Stimulated activated CD4-positive, alpha-beta T cell treated with anti-CD3 and anti-CD28 coated beads, Interleukin-1b, Interleukin-23, amount 100 ng/mL, for 1 hour (primary cell): ENCODE data around the gene RANBP17.
"Not testable (repeated sequence)": the region's sequence is repeated elsewhere in the genome, so short reads cannot be mapped to it uniquely, and the experiment has no call there.

ENCODE experiments used
- DNase-seq, 2 donors: peaks; one replicate each; pipeline ENCODE4 v3.0.0-alpha.2; 2020; ENCODE audit warnings: low read depth in 2 of 2

The RANBP17 gene

DNA sequence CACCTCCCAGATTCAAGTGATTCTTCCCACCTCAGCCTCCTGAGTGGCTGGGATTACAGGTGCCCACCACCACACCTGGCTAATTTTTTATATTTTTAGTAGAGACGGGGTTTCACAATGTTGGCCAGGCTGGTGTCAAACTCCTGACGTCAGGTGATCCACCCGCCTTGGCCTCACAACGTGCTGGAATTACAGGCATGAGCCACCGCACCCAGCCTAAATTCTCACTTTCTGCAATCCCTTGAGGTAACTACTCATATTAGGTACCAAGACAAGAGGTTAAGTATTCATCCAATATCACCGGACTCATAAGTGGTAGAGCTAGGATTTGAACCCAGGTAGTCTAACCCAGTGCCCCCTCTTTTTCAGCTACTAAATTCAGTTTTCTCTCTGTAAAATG, 436.1 kb downstream of the RANBP17 start:
- not testable (repeated sequence) for DNase-seq

DNA sequence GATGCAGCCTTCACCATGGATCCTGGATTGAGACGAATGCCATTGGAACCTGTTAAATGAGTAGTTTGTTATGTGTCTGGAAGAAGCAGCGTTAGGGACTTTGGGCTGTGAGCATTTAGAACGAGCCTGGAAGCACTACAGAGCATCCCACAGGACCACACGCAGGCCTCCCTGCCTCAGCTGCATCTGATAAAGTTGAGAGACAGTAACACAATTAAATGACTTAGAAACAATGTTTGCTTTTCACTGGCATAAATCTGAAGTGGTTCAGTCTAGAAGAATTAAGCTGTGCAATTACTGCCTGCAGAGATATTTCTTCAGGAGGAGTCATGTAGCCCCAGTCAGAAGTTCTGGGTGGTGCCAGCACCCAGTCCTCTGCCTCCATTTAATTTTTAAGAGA, 437.4 kb downstream of the RANBP17 start:
- no peak for DNase-seq

DNA sequence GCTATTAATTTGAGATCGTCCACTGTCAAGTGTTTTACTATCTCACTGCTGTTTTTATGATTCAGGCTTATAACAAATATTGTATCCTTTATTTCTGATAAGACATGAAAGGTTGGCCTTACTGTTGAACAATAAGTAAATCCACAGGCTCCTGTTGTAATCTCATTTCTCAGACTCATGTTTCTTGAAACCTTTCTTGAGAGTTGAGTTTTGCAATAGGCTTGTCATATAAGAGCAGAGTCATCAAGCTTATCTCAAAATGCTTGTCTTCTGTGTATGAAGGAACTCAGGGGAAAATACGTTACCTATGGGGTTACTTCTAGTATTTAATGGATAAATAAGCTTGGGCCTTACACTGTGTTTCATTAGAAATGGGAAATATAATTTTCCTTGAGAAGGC, 438.0 kb downstream of the RANBP17 start:
- no peak for DNase-seq

DNA sequence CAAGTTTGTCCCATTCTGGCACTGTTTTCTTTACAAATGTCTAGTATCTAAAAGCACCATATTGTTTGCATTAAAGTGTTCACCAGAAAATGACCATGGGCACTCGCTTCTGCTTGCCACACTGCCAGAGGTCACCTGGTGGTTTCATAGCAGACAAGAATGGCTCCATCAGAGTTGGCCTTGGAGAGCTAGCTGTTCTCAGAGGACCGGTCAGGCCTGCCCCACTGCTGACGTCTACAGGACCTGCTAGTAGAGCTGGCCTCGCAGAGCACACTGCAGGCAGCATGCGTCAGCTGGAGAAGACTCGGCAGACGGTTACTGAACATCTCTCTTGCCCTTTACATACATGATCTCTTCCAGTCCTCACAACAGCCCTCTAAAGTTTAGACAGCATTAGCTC, 438.5 kb downstream of the RANBP17 start:
- DNase-seq, result no peak

DNA sequence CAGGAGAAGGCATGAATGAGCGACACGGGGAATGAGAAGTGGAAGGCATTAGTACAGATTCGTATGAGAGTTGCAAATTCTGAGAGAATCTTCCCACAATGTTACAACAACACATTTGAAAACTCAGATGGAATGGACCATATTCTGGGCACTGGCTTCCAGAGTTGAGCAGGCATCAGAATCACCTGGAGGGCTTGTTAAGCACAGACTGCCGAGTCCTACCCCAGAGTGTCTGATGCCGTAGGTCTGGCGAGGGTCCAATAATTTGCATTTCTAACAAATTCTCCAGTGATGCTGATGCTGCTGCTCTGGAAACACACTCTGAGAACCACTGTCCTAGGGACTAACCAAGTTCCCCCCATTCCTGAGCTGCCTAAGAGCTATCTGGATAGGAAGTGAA, 444.3 kb downstream of the RANBP17 start:
- no peak for DNase-seq

DNA sequence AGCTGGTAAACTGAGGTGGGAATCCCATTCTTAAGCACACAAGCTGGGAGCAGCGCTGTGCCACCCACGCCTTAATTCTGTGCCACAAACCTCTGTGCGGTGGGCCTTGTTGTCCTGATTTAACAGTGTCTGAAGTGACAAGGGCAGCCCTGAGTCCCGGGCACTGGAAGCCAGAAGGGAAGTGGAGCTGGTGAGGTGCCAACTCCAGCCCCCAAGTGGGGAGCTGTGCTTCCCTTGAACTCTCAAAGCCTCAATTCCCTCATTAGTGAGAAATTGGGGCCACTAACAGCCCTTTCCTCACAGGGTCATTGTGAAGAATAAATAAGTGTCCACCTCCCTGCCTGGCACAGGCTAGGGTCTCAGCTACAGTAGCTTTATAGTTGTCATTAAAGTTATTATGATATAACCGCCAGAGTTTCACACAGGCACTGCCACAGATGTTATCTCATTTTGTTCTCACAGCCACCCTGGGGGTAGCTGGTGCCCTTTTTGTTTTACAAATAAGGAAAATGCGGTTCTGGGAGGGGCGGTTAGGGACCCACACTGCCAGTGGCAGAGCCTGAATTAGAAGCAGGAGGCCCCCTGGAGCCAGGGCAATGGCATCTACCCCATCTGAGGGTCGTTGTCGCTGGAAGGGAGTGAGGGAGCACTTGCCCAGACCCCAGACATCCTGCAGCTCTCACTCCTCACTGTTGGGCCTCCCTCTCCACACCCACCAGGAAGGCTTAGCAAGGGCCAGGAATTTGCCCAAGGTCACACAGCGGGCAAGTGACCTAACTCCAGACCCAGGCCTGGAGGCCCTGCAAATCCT, 445.2 kb downstream of the RANBP17 start:
- no peak for DNase-seq

DNA sequence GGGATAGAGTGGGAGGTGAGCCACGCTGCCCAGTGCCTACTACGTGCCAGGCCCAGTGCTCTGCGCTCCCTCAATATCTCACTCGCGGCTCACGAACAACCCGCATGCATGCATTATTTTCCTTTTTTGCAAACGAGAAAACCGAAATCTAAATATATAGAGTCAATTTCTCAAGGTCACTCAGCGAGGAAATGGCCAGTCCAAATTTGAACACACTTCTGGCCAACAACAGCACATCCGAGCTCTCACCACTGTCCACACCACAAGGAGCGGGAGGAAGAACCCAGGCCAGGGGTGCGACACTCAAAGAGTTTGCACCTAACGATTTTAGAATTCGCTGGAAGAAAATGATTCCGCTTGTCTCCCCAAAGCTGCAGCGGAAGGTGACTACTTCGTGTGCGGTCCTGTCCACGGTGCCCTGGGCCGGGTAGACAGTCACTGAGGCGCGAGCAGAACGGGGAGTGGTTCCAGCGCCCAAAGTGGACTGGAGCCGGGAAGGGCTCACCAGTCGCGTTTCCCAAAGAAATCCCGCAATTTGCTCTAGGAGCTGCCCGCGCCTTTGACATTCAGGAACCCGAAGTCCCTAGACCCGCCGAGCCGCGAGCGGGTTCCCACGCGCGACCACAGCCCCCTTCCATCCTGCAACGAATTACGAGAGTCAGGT, 446.1 kb downstream of the RANBP17 start:
- DNase-seq, result no peak

DNA sequence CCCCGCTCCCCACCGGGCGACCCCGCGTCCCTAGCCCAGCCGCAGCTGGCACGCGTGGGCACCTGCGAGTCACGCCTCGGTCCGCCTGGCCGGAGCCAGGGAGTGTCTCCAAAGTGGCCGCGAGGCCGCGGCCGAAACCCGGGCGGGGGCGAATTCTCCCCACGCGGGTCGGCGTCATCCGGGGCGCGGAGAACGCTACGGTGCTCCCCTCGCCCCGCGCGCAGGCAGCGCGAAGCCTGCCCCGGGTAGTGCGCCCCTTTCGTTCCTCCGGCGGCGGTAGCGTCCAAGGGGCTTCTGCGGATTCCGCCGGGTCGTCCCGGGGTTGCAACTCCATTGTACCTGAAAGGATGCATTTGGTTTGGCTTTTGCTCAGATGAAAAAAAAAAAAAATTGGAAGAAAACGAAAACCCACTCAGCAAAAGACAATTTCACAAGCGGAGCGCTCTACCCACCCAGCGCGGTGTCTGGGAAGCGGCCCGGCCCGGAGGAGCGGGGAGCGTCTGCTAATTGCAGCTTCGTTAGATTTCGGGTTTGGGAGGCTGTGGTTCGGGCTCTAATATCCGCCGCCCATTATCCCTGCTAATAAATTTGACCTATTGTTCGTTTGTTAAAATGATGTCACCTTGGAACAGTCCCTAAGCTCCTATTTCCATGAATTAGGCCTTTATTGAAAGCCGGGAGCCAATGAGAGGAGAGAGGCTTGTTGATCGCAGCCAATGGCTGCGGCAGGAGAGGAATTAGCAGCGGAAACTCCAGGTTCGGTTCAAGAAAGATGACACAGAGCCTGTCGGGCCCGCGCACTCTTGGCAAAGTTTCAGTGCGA, 446.8 kb downstream of the RANBP17 start, which contains the start of gene TLX3:
TLX3 (plus strand) TSS at position 796 of the 823 bp plus-strand sequence. CDS start 118 bp downstream, outside the sequence.
- DNase-seq, result no peak

DNA sequence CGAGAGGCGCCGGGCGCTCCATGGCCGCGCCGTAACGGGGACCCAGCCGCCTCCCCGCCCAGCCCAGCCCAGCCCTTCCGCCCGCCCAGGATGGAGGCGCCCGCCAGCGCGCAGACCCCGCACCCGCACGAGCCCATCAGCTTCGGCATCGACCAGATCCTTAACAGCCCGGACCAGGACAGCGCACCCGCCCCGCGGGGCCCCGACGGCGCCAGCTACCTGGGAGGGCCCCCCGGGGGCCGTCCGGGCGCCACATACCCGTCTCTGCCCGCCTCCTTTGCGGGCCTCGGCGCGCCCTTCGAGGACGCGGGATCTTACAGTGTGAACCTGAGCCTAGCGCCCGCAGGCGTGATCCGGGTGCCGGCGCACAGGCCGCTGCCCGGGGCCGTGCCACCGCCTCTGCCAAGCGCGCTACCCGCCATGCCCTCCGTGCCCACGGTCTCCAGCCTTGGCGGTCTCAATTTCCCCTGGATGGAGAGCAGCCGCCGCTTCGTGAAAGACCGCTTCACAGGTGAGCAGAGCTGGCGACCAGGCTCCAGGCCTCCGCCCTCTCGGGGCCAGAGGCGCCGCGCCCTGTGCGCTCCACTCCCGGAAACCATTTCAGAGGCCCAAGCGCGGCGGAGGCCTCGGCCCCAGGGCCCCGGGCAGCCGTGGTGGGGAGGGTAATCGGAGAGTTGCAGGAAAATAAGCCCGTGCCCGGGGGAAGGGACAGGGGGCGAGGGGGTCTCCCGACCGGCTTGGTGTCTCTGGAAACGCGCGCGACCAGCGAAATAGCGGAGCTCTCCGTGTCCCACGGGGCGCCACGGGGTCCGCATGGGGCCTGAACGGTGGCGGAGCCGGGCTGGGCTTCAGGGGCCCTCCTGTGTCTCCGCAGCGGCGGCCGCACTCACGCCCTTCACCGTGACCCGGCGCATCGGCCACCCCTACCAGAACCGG, 447.7 kb downstream of the RANBP17 start:
- no peak for DNase-seq

DNA sequence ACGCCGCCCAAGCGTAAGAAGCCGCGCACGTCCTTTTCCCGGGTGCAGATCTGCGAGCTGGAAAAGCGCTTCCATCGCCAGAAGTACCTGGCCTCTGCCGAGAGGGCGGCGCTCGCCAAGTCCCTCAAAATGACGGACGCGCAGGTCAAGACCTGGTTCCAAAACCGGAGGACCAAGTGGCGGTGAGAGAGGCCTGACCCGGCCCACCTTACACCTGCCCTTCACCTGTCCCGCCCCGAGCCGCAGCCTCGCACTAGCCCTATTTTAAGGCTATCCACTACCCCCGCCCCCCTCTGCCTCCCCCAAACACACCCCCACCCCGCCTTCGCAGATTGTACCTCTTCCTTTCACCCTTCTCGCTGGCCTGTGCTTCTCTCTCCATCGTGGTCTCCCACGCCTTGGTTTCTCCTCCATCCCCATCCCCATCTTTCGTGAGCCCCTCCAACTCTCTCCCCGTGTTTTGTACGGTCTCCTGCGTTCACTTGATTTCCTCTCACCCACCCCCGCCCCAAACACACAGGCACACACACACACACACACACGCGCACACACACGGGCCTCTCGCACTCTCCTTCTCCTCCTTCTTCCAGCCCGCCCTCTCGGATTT, 448.5 kb downstream of the RANBP17 start:
- DNase-seq, result no peak

DNA sequence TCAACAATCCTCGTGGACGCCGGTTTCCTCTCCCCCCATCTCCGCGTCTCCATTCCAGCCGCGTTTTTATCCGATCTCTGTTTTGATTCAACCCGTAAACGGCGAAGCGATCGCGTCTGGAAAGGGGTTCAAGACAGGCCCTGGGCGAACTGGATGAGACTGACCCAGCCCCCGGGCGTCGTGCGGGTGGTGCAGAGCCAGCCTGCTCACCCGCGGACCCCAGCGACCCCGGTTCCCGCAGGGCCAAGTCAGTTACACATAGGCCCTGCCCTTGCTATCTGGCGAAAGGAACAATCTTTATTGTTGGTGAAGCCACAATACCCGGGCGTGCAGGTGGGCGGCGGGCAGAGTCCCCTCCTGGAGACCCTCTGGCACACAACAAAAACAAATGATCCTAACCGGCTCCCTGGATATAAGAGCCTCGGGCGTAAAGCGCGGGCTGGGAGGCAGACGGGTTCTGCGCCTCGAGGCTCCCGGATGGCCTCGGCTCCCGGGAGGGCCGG, 449.1 kb downstream of the RANBP17 start:
- DNase-seq, result no peak

DNA sequence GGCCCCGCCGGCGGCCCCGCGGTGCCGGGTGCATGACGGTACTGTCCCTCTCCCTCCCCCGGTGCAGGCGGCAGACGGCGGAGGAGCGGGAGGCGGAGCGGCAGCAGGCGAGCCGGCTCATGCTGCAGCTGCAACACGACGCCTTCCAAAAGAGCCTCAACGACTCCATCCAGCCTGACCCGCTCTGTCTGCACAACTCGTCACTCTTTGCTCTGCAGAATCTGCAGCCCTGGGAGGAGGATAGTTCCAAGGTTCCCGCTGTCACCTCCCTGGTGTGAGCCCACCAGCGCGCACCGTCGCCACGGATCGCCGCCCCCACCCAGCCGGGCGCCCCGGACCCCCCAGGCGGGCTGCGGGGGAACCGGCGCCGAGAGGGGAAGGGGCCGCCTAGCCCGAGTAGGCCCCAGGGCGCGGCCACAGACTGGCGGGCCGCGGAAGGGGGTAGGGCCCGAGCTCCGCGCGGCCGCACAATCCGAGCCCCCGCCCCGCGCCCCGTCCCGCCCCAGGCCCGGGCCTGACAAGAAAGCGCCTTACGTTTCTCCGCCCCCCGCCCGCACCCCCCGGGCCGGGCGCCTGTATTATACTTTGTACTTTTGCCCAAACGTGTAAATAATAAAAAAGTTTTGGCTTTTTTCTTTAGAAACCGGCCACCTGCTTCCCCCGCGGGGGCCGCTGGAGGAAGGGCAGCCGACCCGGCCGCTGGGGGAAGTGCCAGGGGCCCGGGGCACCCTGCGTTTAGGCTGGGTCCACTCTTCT, 449.7 kb downstream of the RANBP17 start:
- no peak for DNase-seq

DNA sequence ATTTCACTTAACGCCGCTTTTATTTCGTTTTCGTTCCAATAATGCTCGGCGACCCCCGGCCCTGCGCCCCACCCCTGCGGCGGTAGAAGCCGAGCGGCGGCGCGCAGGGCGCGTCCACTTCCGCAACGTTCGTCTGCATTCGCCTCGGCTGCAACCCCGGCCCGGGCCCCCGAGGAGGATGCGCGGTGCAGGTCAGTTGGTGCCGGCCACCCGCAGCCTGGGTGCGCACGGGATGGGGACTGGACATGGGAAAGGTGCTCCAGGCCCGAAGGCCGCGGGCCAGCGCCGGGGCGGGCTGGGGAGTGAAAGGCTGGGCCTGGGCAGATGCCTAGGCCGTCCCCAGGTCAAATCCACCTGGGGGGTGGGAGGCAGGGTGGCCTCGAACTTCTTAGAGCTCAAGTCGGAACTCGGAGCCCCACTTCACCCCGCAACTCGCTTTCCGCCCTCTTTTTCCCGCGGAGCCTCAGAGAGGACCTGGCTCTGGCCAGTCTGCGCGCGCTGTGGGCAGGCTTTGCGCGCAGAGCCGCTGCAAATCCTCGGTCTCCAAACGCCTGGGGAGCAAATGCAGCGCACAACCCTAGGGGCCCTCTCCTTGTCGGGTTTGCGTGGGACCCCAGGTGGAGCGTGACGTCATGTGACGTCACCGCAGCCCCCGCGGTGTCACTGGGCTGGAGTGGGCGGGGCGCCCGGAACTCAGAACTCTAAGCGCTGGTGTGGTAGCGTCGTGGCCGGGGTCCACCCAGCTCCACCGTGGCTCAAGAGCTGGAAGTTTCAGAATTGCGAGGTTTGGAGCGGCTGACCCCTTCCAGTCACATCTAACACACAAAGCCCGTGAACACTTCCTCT, 450.5 kb downstream of the RANBP17 start:
- DNase-seq, result no peak

DNA sequence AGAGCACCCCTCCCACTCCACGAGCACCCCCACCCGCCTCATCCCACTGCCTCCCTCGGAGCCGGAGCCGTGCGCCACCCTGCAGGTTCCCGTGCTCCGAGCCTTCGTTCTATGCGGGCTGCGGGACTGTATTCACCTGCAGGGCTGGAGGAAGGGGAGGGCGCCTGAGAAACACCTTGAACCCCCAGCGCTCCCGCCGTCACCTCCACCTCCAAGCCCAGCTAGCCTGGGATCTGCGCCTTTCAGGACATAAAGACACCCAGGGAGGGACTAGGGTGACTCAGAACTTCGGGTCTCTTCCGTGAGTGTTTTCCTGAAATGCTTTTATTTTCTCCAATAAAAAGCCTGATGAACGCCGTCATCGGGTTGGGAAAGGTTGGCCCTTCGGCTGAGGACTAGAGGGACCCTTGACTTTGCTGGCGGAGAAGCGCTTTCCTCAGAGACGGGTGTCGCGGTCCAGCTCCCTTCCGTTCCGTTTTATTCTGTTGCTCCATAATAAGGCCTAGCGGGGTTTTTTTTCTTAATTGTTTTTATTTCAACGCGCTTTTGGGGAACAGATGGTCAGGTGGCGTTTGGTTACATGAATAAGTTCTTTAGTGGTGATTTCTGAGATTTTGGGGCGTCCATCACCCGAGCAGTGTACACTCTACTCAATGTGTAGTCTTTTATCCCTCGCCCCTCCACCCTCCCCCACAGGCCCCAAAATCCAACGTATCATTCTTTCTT, 451.8 kb downstream of the RANBP17 start:
- DNase-seq, result no peak

DNA sequence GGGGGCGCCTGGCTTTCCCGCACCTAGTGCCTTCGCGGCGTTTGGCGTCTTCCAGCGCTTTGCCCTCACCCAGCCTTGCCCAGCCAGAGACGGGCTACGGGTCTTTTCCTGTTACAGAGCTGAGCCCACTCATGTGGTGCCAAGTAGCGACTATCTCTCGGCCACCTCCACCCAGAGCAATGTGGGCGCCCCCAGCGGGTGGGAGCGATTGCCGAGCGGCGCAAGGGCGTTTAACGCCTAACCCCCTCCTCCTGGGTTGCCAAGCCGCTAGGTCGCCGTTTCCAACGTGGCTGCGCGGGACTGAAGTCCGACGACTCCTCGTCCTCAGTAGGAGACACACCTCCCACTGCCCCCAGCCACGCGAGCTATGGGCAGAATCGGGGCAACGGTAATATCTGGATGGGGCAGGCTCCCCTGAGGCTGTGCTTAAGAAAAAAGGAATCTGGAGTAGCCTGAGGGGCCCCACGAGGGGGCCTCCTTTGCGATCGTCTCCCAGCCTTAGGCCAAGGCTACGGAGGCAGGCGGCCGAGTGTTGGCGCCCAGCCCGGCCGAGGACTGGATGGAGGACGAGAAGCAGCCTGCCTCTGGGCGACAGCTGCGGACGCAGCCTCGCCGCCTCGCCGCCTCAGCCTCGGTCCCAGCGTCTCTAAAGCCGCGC, 453.0 kb downstream of the RANBP17 start:
- no peak for DNase-seq

DNA sequence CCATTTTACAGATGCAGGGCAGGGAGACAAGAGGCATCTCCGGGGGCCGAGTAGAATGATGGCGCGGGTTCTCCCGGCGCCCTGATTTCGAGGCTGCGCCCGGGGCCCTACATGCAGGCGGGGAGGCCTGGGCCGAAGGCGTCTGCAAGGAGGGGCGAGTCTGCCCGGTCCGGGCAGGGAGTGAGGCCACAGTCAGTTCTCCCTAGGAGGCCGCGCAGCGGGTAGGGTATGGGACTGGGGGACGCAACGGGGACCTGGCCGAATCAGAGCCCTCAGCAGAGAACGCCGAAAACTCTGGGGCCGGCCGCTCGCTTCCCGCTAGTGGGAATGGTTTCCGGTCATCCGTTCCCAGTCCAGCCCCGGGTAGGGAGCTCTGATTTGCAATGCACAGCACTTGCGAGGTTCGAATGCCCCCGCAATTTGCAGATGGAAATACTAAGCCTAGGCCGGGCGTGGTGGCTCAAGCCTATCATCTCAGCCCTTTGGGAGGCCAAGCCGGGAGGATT, 453.6 kb downstream of the RANBP17 start:
- no peak for DNase-seq

DNA sequence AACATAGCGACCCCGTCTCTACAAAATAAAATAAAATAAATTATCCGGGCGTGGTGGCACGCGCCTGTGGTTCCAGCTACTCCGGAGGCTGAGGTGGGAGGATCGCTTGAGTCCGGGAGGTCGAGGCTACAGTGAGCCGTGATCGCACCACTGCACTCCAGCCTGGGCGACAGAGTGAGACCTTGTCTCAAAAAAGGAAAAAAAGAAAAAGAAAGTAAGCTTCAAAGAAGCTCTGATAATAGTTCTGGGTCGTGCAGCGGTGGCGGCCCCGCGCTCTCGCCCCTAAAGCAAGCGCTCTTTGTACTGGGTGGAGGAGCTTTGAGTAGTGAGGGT, 454.1 kb downstream of the RANBP17 start:
- no peak for DNase-seq
